HL-60 (cell line): ENCODE data around the gene TAS2R60.

ENCODE experiments used
- CTCF ChIP-seq: IDR thresholded peaks from one replicate; pipeline ENCODE4 v1.5.1; 2011; ENCODE audit warnings: low read length, control low read depth, inconsistent platforms; ENCODE audit not compliant: insufficient read depth
- GABPA ChIP-seq: IDR thresholded peaks from 2 replicates; pipeline ENCODE4 v1.6.1; 2012; ENCODE audit warnings: low read depth
- POLR2AphosphoS5 ChIP-seq: IDR thresholded peaks from 2 replicates; pipeline ENCODE4 v1.6.1; 2012; ENCODE audit warnings: low read depth
- TF ChIP-seq, protein P1 (sequence below): IDR thresholded peaks from 2 replicates; pipeline ENCODE4 v1.6.1; 2012; ENCODE audit warnings: low read depth; ENCODE audit not compliant: insufficient replicate concordance

DNA sequence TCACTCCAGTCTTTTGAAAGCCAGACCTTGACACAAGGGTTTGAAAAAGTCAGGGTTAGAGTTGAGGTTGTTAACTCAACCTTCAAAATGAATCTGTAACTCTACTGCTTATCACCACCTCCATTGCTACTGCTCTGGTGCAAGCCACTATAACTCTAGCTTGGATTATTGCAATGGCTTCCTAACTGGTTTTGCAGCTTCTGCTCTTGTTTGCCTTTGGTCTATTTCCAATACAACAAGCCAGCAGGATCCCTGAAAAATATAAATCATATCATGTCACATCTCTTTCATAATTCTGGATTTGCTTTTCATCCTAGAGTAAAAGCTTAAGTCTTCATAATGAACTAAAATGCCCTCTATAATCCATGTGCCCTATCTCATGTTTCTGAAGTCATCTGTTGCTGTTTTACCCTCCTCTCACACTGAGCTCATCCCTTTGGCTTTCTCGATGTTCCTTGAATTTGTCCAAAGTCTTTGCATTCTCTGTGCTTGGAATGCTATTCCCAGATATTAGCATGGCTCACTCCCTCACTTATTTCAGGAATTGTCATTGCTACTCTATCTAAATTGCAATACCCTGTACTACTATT, 10.9 kb downstream of the TAS2R60 start:
- TF ChIP-seq CTCF (no peak), POLR2AphosphoS5 (no peak), GABPA (no peak)
- TF ChIP-seq, protein P1, sequence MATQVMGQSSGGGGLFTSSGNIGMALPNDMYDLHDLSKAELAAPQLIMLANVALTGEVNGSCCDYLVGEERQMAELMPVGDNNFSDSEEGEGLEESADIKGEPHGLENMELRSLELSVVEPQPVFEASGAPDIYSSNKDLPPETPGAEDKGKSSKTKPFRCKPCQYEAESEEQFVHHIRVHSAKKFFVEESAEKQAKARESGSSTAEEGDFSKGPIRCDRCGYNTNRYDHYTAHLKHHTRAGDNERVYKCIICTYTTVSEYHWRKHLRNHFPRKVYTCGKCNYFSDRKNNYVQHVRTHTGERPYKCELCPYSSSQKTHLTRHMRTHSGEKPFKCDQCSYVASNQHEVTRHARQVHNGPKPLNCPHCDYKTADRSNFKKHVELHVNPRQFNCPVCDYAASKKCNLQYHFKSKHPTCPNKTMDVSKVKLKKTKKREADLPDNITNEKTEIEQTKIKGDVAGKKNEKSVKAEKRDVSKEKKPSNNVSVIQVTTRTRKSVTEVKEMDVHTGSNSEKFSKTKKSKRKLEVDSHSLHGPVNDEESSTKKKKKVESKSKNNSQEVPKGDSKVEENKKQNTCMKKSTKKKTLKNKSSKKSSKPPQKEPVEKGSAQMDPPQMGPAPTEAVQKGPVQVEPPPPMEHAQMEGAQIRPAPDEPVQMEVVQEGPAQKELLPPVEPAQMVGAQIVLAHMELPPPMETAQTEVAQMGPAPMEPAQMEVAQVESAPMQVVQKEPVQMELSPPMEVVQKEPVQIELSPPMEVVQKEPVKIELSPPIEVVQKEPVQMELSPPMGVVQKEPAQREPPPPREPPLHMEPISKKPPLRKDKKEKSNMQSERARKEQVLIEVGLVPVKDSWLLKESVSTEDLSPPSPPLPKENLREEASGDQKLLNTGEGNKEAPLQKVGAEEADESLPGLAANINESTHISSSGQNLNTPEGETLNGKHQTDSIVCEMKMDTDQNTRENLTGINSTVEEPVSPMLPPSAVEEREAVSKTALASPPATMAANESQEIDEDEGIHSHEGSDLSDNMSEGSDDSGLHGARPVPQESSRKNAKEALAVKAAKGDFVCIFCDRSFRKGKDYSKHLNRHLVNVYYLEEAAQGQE = no peak
